HepG2 (cell line): Measurements from ENCODE around the gene CCDC191. TPM values are rescaled to one million over a fixed set of nuclear protein-coding genes. Genes with fewer than 3 reads are reported as not detected.

Experiments used
- ATAC-seq: fragments of 200-7000 bp; cut with Tn5 transposase; 3 replicates; pipeline ENCODE4 v1.9.1; 2020; ENCODE audit warnings: mild to moderate bottlenecking, moderate library complexity
- BruUV-seq: library from RNA; stranded (reverse); fragments of 400-500 nt; replicated peaks from 2 replicates; lab custom pipeline; 2021; lab: Mats Ljungman, UMichigan
- CTCF ChIA-PET: fragments of 300-600 bp; formaldehyde crosslinking; extraction: SDS; loops from one replicate; lab custom pipeline; 2021; ENCODE audit warnings: low total read pairs, inconsistent platforms, low intra/inter-chr PET ratio; lab: Yijun Ruan, JAX
- POLR2A ChIA-PET: fragments of 350-600 bp; sonication (Branson Sonifier 250); formaldehyde crosslinking; loops from one replicate; lab custom pipeline; 2020; ENCODE audit warnings: antibody characterized with exemption, inconsistent platforms; lab: Yijun Ruan, JAX
- DNase-seq: peaks from one replicate; pipeline ENCODE4 v3.0.0-alpha.2; 2015; ENCODE audit warnings: low spot score
- FAIRE-seq: peaks from 3 replicates; lab custom pipeline; 2011; peaks lifted over from hg19 to GRCh38; lab: Jason Lieb, UNC
- H2AFZ ChIP-seq: one replicate; pipeline ENCODE4 v1.6.1; 2011; ENCODE audit warnings: low read length, inconsistent platforms
- H3K27ac ChIP-seq: fragments of 300-600 bp; 3 replicates; pipeline ENCODE4 v1.8.0; 2011; ENCODE audit warnings: mixed run types, mild to moderate bottlenecking, mixed read lengths, low read length, inconsistent platforms; ENCODE audit not compliant: insufficient read depth; ENCODE audit errors: extremely low read length
- H3K27me3 ChIP-seq, 2 experiments: fragments of 200-600 bp in 1 of 2; 2 replicates in 1 of 2; 3 replicates in 1 of 2; pipeline versions ENCODE4 v1.6.0 to v1.8.0; 2011; ENCODE audit warnings: low read length in 2 of 2, mild to moderate bottlenecking in 2 of 2, moderate library complexity in 2 of 2, inconsistent platforms in 1 of 2; ENCODE audit not compliant: insufficient read depth in 2 of 2, control insufficient read depth in 1 of 2
- H3K36me3 ChIP-seq, 2 experiments: fragments of 200-600 bp in 1 of 2; replicated peaks in 1 of 2; 2 replicates in 1 of 2; 3 replicates in 1 of 2; pipeline versions ENCODE4 v1.5.1 to v1.8.0; 2011; ENCODE audit warnings: low read length in 2 of 2, inconsistent platforms in 1 of 2; ENCODE audit not compliant: insufficient read depth in 2 of 2, control insufficient read depth in 1 of 2
- H3K4me1 ChIP-seq: 2 replicates; pipeline ENCODE4 v1.5.1; 2012; ENCODE audit warnings: low read length, inconsistent platforms; ENCODE audit not compliant: insufficient read depth
- H3K4me2 ChIP-seq: 2 replicates; pipeline ENCODE4 v1.6.0; 2011; ENCODE audit warnings: low read depth, low read length, inconsistent platforms
- H3K4me3 ChIP-seq, 3 experiments: fragments of 200-600 bp in 1 of 3; sonication (generic), shearing (Covaris generic) in 1 of 3; replicated peaks in 1 of 3; 2 replicates each; pipeline ENCODE4 v1.5.1; 2011 to 2016; ENCODE audit warnings: low read length in 3 of 3, inconsistent platforms in 2 of 3, low read depth in 2 of 3, mild to moderate bottlenecking in 2 of 3, control low read depth in 1 of 3, mixed read lengths in 1 of 3; ENCODE audit not compliant: insufficient read depth in 1 of 3
- H3K79me2 ChIP-seq: one replicate; pipeline ENCODE4 v1.6.1; 2011; ENCODE audit warnings: low read length, inconsistent platforms; ENCODE audit not compliant: insufficient read depth
- H3K9ac ChIP-seq: 2 replicates; pipeline ENCODE4 v1.6.0; 2011; ENCODE audit warnings: mild to moderate bottlenecking, low read depth, low read length, inconsistent platforms; ENCODE audit not compliant: insufficient read depth
- H3K9me3 ChIP-seq: 2 replicates; pipeline ENCODE4 v1.5.1; 2012; ENCODE audit warnings: mild to moderate bottlenecking, low read length
- H4K20me1 ChIP-seq: 2 replicates; pipeline ENCODE4 v1.6.0; 2011; ENCODE audit warnings: inconsistent platforms, mild to moderate bottlenecking, low read length, moderate library complexity; ENCODE audit not compliant: insufficient read depth
- E2F1 ChIP-seq: sonication (generic); formaldehyde crosslinking; IDR thresholded peaks from 2 replicates; pipeline ENCODE4 v1.5.0; 2020; ENCODE audit warnings: missing genetic modification reagents
- IRF9 ChIP-seq: sonication (generic); formaldehyde crosslinking; IDR thresholded peaks from 2 replicates; pipeline ENCODE4 v1.8.0; 2022; ENCODE audit warnings: missing genetic modification reagents, mild to moderate bottlenecking, borderline replicate concordance
- MIER2 ChIP-seq: IDR thresholded peaks from 2 replicates; pipeline ENCODE4 v1.6.1; 2016; ENCODE audit warnings: missing biosample characterization, missing genetic modification reagents
- ZBTB14 ChIP-seq: sonication (generic); formaldehyde crosslinking; IDR thresholded peaks from 2 replicates; pipeline ENCODE4 v1.4.0; 2020; ENCODE audit warnings: missing genetic modification reagents
- ZMYM3 ChIP-seq: sonication (generic); formaldehyde crosslinking; IDR thresholded peaks from 2 replicates; pipeline ENCODE4 v1.5.1; 2020; ENCODE audit warnings: mild to moderate bottlenecking, missing genetic modification reagents
- ZNF7 ChIP-seq: IDR thresholded peaks from 2 replicates; pipeline ENCODE4 v1.6.1; 2016; ENCODE audit warnings: missing biosample characterization, missing genetic modification reagents
- WGBS: methylation state at CpG from one replicate; pipeline ENCODE4 v1.1.6; 2017; ENCODE audit warnings: low lambda C conversion rate; 5-methylcytosine and 5-hydroxymethylcytosine counted together
- in situ Hi-C: cut with HindIII; loops from 2 replicates; pipeline ENCODE4 v1.10.0; 2017; ENCODE audit warnings: low pct_unique_long_range_greater_than_20kb; ENCODE audit not compliant: extremely low pct_ligation_motif_present
- intact Hi-C: fragments of 100-400 bp; cut with micrococcal nuclease; formaldehyde crosslinking; loops from one replicate; pipeline ENCODE4 v1.10.0; 2022; ENCODE audit not compliant: unreplicated experiment
- polyA plus RNA-seq, 8 experiments: library from polyadenylated mRNA; depleted of rRNA in 3 of 8; stranded (reverse) in 7 of 8; unstranded in 1 of 8; fragments of >200 nt; fragmentation: Illumina TruSeq in 4 of 8; extraction: Trizol in 4 of 8; gene quantifications; 2 replicates each; pipeline versions ENCODE4 v1.2.1 to v1.2.3, GENCODE V29; 2011 to 2016; ENCODE audit warnings: low read depth in 4 of 8, missing spikeins in 1 of 8, mixed read lengths in 1 of 8; ENCODE audit not compliant: insufficient read depth in 1 of 8
- total RNA-seq, 5 experiments: library from RNA; depleted of rRNA; stranded (reverse); fragments of >200 nt; fragmentation: Illumina TruSeq; extraction: Trizol; gene quantifications; 2 replicates each; pipeline ENCODE4 v1.2.3, GENCODE V29; 2016; ENCODE audit warnings: low read depth in 1 of 5

CCDC191 gene
- total and polyA plus RNA-seq, 2 of the 13 experiments (the other 11 are each of a cell fraction or from before 2014, with no cell fraction given) = 0.91 to 1.4 TPM

GRCh38 chr3:114076711-114077110 is 20.4 kb upstream of the CCDC191 start (continued):
- no peak for TF ChIP-seq ZBTB14

GRCh38 chr3:114071786-114072185 is 15.5 kb upstream of the CCDC191 start:
- TF ChIP-seq ZMYM3 (no peak), E2F1 (CRISPR knock-in tag) (no peak), ZNF7 (CRISPR knock-in tag) (no peak), IRF9 (CRISPR knock-in tag) (no peak), MIER2 (CRISPR knock-in tag) (no peak)
- H3K36me3 ChIP-seq = peaks cover 30 to 73% of the 10 kb centered on the region in 2 experiments

More at GRCh38 chr3:114071786-114072185, 15.5 kb upstream of the CCDC191 start:
- ATAC-seq = no peak
- Histone ChIP-seq H3K27ac (no peak overlapping the region), H4K20me1 (no peaks in the 10 kb centered on the region), H3K27me3 (no peaks in the 10 kb centered on the region; a peak in 1 of 5 replicates), H3K4me2 (no peak overlapping the region), H3K4me1 (no peaks in the 10 kb centered on the region), H3K9me3 (no peaks in the 10 kb centered on the region), H3K4me3 (no peak overlapping the region), H3K9ac (no peak overlapping the region), H3K79me2 (no peaks in the 10 kb centered on the region), H2AFZ (no peak overlapping the region)
- no TSS peak for BruUV-seq
- 91% methylated on average over 1 of the region's 1 CpG for WGBS
- no peak for DNase-seq
- ChIA-PET CTCF (no interaction called here), POLR2A (no interaction called here)
- intact Hi-C loops (no loop called here), in situ Hi-C loops (no loop called here)
- no peak for FAIRE-seq
